GM12878 (cell line): ENCODE measurements around the gene PDCD5. TPM values are rescaled to one million over a fixed set of nuclear protein-coding genes. Genes with fewer than 3 reads are reported as not detected.

Source experiments
- ATAC-seq: fragments of 200-7000 bp; cut with Tn5 transposase; 3 replicates; pipeline ENCODE4 v1.9.1; 2020; ENCODE audit warnings: mild to moderate bottlenecking, moderate library complexity
- Bru-seq: library from RNA; stranded (reverse); fragments of 400-500 nt; gene quantifications from one replicate; lab custom pipeline; 2021; lab: Mats Ljungman, UMichigan
- BruChase-seq, 2 experiments: library from RNA; stranded (reverse); fragments of 400-500 nt; gene quantifications; one replicate each; lab custom pipeline; 2021; lab: Mats Ljungman, UMichigan
- BruUV-seq: library from RNA; stranded (reverse); fragments of 400-500 nt; replicated peaks from 2 replicates; lab custom pipeline; 2021; lab: Mats Ljungman, UMichigan
- CTCF ChIA-PET: fragments of 300-600 bp; sonication (Branson Sonifier 250); formaldehyde crosslinking; extraction: SDS; loops from one replicate; lab custom pipeline; 2021; ENCODE audit warnings: inconsistent platforms; lab: Yijun Ruan, JAX
- POLR2A ChIA-PET: fragments of 350-600 bp; formaldehyde crosslinking; extraction: SDS; loops from one replicate; lab custom pipeline; 2021; ENCODE audit warnings: inconsistent platforms; lab: Charles Lee
- RAD21 ChIA-PET: fragments of 300-600 bp; sonication (Branson Sonifier 250); formaldehyde crosslinking; loops from one replicate; lab custom pipeline; 2023; ENCODE audit warnings: antibody characterized with exemption; ENCODE audit not compliant: unreplicated experiment; lab: Charles Lee
- SMC1A ChIA-PET: fragments of 300-600 bp; sonication (Branson Sonifier 250); formaldehyde crosslinking; loops from one replicate; lab custom pipeline; 2023; ENCODE audit not compliant: unreplicated experiment, uncharacterized antibody; lab: Charles Lee
- DNase-seq: peaks from one replicate; pipeline ENCODE4 v3.0.0-alpha.2; 2011; ENCODE audit warnings: low read depth, low spot score
- FAIRE-seq: peaks from 3 replicates; lab custom pipeline; 2011; peaks lifted over from hg19 to GRCh38; lab: Jason Lieb, UNC
- H2AFZ ChIP-seq: 2 replicates; pipeline ENCODE4 v1.6.0; 2011; ENCODE audit warnings: low read depth, low read length, control low read depth; ENCODE audit not compliant: control insufficient read depth
- H3K27ac ChIP-seq: 2 replicates; pipeline ENCODE4 v1.5.1; 2011; ENCODE audit warnings: control low read depth; ENCODE audit not compliant: control insufficient read depth, insufficient read depth
- H3K27me3 ChIP-seq, 2 experiments: replicated peaks in 1 of 2; 2 replicates each; pipeline versions ENCODE4 v1.6.0 to v1.6.1; 2011; ENCODE audit warnings: low read length in 1 of 2; ENCODE audit not compliant: control insufficient read depth in 2 of 2, insufficient read depth in 2 of 2
- H3K36me3 ChIP-seq, 2 experiments: 2 replicates each; pipeline ENCODE4 v1.5.1; 2011; ENCODE audit warnings: low read length in 1 of 2; ENCODE audit not compliant: control insufficient read depth in 2 of 2, insufficient read depth in 2 of 2
- H3K4me1 ChIP-seq: 2 replicates; pipeline ENCODE4 v1.6.1; 2011; ENCODE audit warnings: mild to moderate bottlenecking, low read length, moderate library complexity, mixed read lengths; ENCODE audit not compliant: control insufficient read depth, insufficient read depth
- H3K4me2 ChIP-seq: 2 replicates; pipeline ENCODE4 v1.6.0; 2011; ENCODE audit warnings: control low read depth; ENCODE audit not compliant: control insufficient read depth, insufficient read depth
- H3K4me3 ChIP-seq: fragments of 200-600 bp; sonication (generic); 2 replicates; pipeline ENCODE4 v1.5.1; 2016
- H3K79me2 ChIP-seq: 2 replicates; pipeline ENCODE4 v1.6.0; 2011; ENCODE audit warnings: low read length; ENCODE audit not compliant: control insufficient read depth, insufficient read depth
- H3K9ac ChIP-seq: 2 replicates; pipeline ENCODE4 v1.8.0; 2011; ENCODE audit warnings: low read length, control low read depth, mixed read lengths; ENCODE audit not compliant: control insufficient read depth, insufficient read depth
- H3K9me3 ChIP-seq: replicated peaks from 3 replicates; pipeline ENCODE4 v1.5.1; 2011; ENCODE audit warnings: mild to moderate bottlenecking, low read length; ENCODE audit not compliant: control insufficient read depth, insufficient read depth
- H4K20me1 ChIP-seq: 2 replicates; pipeline ENCODE4 v1.6.0; 2011; ENCODE audit not compliant: control insufficient read depth, insufficient read depth
- CBX5 ChIP-seq: sonication (generic); IDR thresholded peaks from 2 replicates; pipeline ENCODE4 v1.6.1; 2016; ENCODE audit warnings: low read depth, moderate library complexity, mild to moderate bottlenecking, inconsistent platforms
- CUX1 ChIP-seq: IDR thresholded peaks from 2 replicates; pipeline ENCODE4 v1.6.1; 2012; ENCODE audit warnings: improper control_type of control experiment, low read depth, low read length; ENCODE audit not compliant: insufficient replicate concordance
- E4F1 ChIP-seq: fragments of 450-650 bp; IDR thresholded peaks from 2 replicates; pipeline ENCODE4 v1.6.1; 2018; ENCODE audit warnings: borderline replicate concordance, mild to moderate bottlenecking; ENCODE audit not compliant: partially characterized antibody
- EED ChIP-seq: sonication (generic); IDR thresholded peaks from 2 replicates; pipeline ENCODE4 v1.6.1; 2016; ENCODE audit warnings: antibody characterized with exemption, low read depth
- KDM1A ChIP-seq: fragments of 200-600 bp; sonication (generic); IDR thresholded peaks from 2 replicates; pipeline ENCODE4 v1.6.1; 2016; ENCODE audit warnings: borderline replicate concordance
- TBL1XR1 ChIP-seq: IDR thresholded peaks from 2 replicates; pipeline ENCODE4 v1.6.1; 2012; ENCODE audit warnings: low read depth, low read length, improper control_type of control experiment
- TCF12 ChIP-seq: IDR thresholded peaks from 2 replicates; pipeline ENCODE4 v1.6.1; 2011; ENCODE audit warnings: low read depth, mild to moderate bottlenecking, low read length
- YBX1 ChIP-seq: fragments of 450-650 bp; IDR thresholded peaks from 2 replicates; pipeline ENCODE4 v1.6.1; 2016; ENCODE audit warnings: antibody characterized with exemption
- WGBS: methylation state at CpG from one replicate; pipeline ENCODE4 v1.1.6; 2016; ENCODE audit warnings: low lambda C conversion rate; ENCODE audit not compliant: insufficient replicate concordance, insufficient coverage; ENCODE audit errors: missing lambda C conversion rate; 5-methylcytosine and 5-hydroxymethylcytosine counted together
- in situ Hi-C: fragments of 300-500 bp; cut with MboI; formaldehyde crosslinking; loops from 9 replicates; pipeline ENCODE4 v1.14.3; 2018; ENCODE audit warnings: mixed read lengths
- intact Hi-C: fragments of 100-400 bp; cut with micrococcal nuclease; formaldehyde crosslinking; loops from one replicate; pipeline ENCODE4 v1.14.2; 2022; ENCODE audit not compliant: unreplicated experiment
- long read RNA-seq, 2 experiments: library from polyadenylated mRNA; unstranded; transcript quantifications; one replicate each; pipeline ENCODE4 v2.0.0, GENCODE V29; 2019 to 2020
- polyA minus RNA-seq, 3 experiments: library from RNA; depleted of rRNA, polyadenylated mRNA; stranded (reverse); fragments of >200 nt; gene quantifications; 2 replicates each; pipeline ENCODE4 v1.2.3, GENCODE V29; 2011
- polyA plus RNA-seq, 11 experiments: library from polyadenylated mRNA; depleted of rRNA in 4 of 11; unstranded in 6 of 11; stranded (reverse) in 5 of 11; fragments of >200 nt; fragmentation: Nextera tagmentation in 4 of 11; fragmentation: Illumina TruSeq in 1 of 11; extraction: Ambion mirVana in 4 of 11; extraction: Trizol in 1 of 11; gene quantifications; 1 replicate in 1 of 11; 2 replicates in 10 of 11; pipeline versions ENCODE4 v1.2.1 to v1.2.3, GENCODE V29; 2011 to 2016; ENCODE audit warnings: inconsistent platforms in 2 of 11, missing spikeins in 2 of 11, low read depth in 1 of 11
- total RNA-seq, 4 experiments: library from RNA; depleted of rRNA in 3 of 4; stranded (reverse); fragments of >200 nt in 3 of 4; fragmentation: Illumina TruSeq in 1 of 4; extraction: Trizol in 1 of 4; gene quantifications; 2 replicates each; pipeline versions ENCODE4 v1.2.1 to v1.2.3, GENCODE V29; 2013 to 2021

PDCD5 gene
- 50.6 and 55.1 TPM in 2 replicates for total RNA-seq (2013; cell fraction: nucleolus; rRNA removed)
- 167 and 171 TPM in 2 replicates for total RNA-seq (2014; rRNA removed)
- 212 and 233 TPM in 2 replicates for total RNA-seq (2014; rRNA removed; fragmentation: Illumina TruSeq; extraction: Trizol)
- total RNA-seq (2021) = 148 and 158 TPM in 2 replicates
- 87.1 TPM for polyA plus RNA-seq (2011; ENCODE audit: low read depth)
- 132 and 221 TPM in 2 replicates for polyA plus RNA-seq (2011; rRNA removed)
- 61.2 and 76.0 TPM in 2 replicates for polyA plus RNA-seq (2011; cell fraction: cytosol; rRNA removed)
- 68.9 and 77.9 TPM in 2 replicates for polyA plus RNA-seq (2011; cell fraction: nucleus; rRNA removed)
- 177 and 229 TPM in 2 replicates for polyA plus RNA-seq (2012)
- polyA plus RNA-seq (2014; fragmentation: Illumina TruSeq; extraction: Trizol) = 232 and 249 TPM in 2 replicates
- 100 to 1,000 TPM; 124 to 260 TPM for polyA plus RNA-seq (2014; fragmentation: Nextera tagmentation; extraction: Ambion mirVana)
- polyA plus RNA-seq (2014; rRNA removed) = 207 and 220 TPM in 2 replicates
- polyA plus RNA-seq (2016; fragmentation: Nextera tagmentation; extraction: Ambion mirVana) = 100 to 1,000 TPM; 550 to 556 TPM
- polyA minus RNA-seq (2011; rRNA and poly(A)+ RNA removed) = 16.6 and 18.3 TPM in 2 replicates
- 17.9 and 25.1 TPM in 2 replicates for polyA minus RNA-seq (2011; cell fraction: cytosol; rRNA and poly(A)+ RNA removed)
- 13.7 and 16.6 TPM in 2 replicates for polyA minus RNA-seq (2011; cell fraction: nucleus; rRNA and poly(A)+ RNA removed)
- percentile 95 among the genes with signal in this experiment for Bru-seq, nascent RNA
- BruChase-seq, experiment 1, labeled RNA remaining after a 6-hour chase = percentile 98 among the genes with signal in this experiment
- percentile 97 among the genes with signal in this experiment for BruChase-seq, experiment 2, labeled RNA remaining after a 2-hour chase
- long read RNA-seq, experiment 1, transcript PDCD5-204 (6 exons, 601 nt) = minor isoform, 7 of 157 reads
- long read RNA-seq, experiment 1, transcript PDCD5-207 (6 exons, 699 nt) = major isoform, 143 of 157 reads
- long read RNA-seq, experiment 1, partial matches to known transcripts = 0 of 157 reads
- long read RNA-seq, experiment 1, other reads (novel, unspliced or antisense) = 5 of 157 reads
- long read RNA-seq, experiment 2, transcript PDCD5-205 (4 exons, 480 nt) = minor isoform, 8 of 359 reads
- long read RNA-seq, experiment 2, transcript PDCD5-204 (6 exons, 601 nt) = minor isoform, 9 of 359 reads
- long read RNA-seq, experiment 2, transcript PDCD5-207 (6 exons, 699 nt) = major isoform, 320 of 359 reads
- long read RNA-seq, experiment 2, partial matches to known transcripts = 9 of 359 reads
- long read RNA-seq, experiment 2, other reads (novel, unspliced or antisense) = 9 of 359 reads

GRCh38 chr19:32580901-32581704 lies at the start of gene PDCD5:
PDCD5 (plus strand) TSS chr19:32581190; CDS start chr19:32581262, 72 bp downstream.
- under 1% methylated on average over 65 of the region's 81 CpGs for WGBS
- no TSS peak for BruUV-seq
- ATAC-seq (peak; percentile 95), DNase-seq (peak; percentile 51), FAIRE-seq (no peak)
- Histone ChIP-seq H3K36me3 (peaks cover under 1 to 14% of the 10 kb centered on the region in 2 experiments; a peak in 3 of 4 replicates), H3K27me3 (no peaks in the 10 kb centered on the region), H3K9me3 (no peaks in the 10 kb centered on the region), H3K79me2 (peaks cover 24% of the 10 kb centered on the region), H2AFZ (peak within 1 kb of the TSS; percentile 94), H3K4me2 (peak within 1 kb of the TSS; percentile 66), H3K4me3 (peak within 1 kb of the TSS; percentile 83), H3K9ac (peak within 1 kb of the TSS; percentile 97), H3K4me1 (0 out of 2 replicates have a peak, but pooled peaks cover 5% of the 10 kb centered on the region), H3K27ac (peak within 1 kb of the TSS; percentile 71), H4K20me1 (no peaks in the 10 kb centered on the region)
- CTCF ChIA-PET = interaction anchor here (1.1 kb wide), 1 partner anchor 395 kb away, joined by 3 read pairs; no protein-coding TSS in a partner anchor
- POLR2A ChIA-PET = interaction anchor here (0.5 to 1.1 kb wide), 4 partner anchors 13 to 616 kb away, joined by 3 to 6 read pairs (median 4); no protein-coding TSS in a partner anchor
- in situ Hi-C loops = loop anchor here (10.0 kb wide), 1 partner anchor 176 kb away; the partner anchor contains the start of gene DPY19L3
- intact Hi-C loops = loop anchor here (2.0 to 10.0 kb wide), 4 partner anchors 112 to 394 kb away; partner anchors contain the start of genes CEP89, DPY19L3, FAAP24 and ZNF507
- SMC1A ChIA-PET = interaction anchor here (0.6 kb wide), 2 partner anchors 224 to 1744 kb away, joined by 3 read pairs; no protein-coding TSS in a partner anchor
- RAD21 ChIA-PET = interaction anchor here (0.6 kb wide), 3 partner anchors 20 to 1920 kb away, joined by 3 to 4 read pairs (median 3); no protein-coding TSS in a partner anchor
- no peak for TF ChIP-seq E4F1
- TF ChIP-seq EED = no peak
- TF ChIP-seq CUX1 = peak; percentile 81
- TF ChIP-seq YBX1 = no peak
- TF ChIP-seq CBX5 = peak; percentile 18; the same call in 1 of the 2 replicates
- TF ChIP-seq KDM1A = no peak
- TF ChIP-seq TBL1XR1 = no peak
- 0 out of 2 replicates have a peak, but pooled peaks have one; percentile 8 for TF ChIP-seq TCF12
